KOPT-K1 (cell line): ENCODE data around the gene SLC27A1.

Experiments used
- H3K27ac ChIP-seq: fragments of 200-600 bp; sonication (generic); 2 replicates; pipeline ENCODE4 v1.5.1; 2016; ENCODE audit warnings: antibody characterized with exemption, mild to moderate bottlenecking, low read depth, low read length; ENCODE audit not compliant: poor library complexity, severe bottlenecking
- H3K36me3 ChIP-seq: fragments of 200-600 bp; sonication (generic); 2 replicates; pipeline ENCODE4 v1.5.1; 2017; ENCODE audit warnings: antibody characterized with exemption, mild to moderate bottlenecking, low read length, moderate library complexity; ENCODE audit not compliant: insufficient read depth
- H3K9me3 ChIP-seq: fragments of 200-600 bp; sonication (generic); 2 replicates; pipeline ENCODE4 v1.5.1; 2017; ENCODE audit warnings: antibody characterized with exemption, low read length, mild to moderate bottlenecking; ENCODE audit not compliant: insufficient read depth, poor library complexity, severe bottlenecking

SLC27A1 gene

DNA sequence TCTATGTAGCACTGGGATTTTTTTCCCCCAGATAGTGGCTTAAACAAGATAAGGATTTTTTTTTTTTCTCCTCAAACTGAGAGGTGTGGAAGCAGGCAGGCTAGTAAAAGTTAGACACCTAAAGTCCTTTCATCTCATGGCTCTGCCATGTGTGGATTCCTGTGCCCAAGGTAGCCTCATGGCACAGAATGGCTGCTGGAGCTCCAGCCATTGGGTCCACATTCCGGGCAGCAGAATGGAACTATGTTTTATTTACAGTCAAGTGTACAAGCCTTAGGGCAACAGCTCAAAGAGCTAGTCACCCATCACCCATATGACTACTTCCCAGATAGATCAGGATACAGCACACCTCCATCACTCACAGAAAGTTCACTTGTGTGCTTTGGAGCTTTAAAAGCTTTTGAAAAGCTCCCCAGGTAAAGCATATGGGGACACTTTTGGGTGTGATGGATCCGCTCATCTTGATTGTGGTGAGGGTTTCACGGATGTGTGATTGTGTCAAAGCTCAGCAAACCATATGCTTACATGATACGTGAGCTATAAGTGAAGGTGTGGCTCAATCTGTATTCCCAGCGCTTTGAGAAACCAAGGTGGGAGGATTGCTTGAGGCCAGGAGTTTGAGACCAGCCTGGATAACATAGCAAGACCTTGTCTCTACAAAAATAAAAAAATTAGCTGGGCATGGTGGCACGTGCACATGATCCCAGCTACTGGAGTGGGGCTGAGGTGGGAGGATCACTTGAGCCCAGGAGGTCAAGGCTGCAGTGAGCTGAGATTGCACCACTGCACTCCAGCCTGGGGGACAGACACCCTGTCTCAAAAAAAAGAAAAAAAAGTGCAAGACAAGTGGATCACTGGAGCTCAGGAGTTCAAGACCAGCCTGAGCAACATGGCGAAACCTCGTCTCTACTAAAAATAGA lies 59.2 kb downstream of the SLC27A1 start:
- H3K27ac ChIP-seq, result no peak overlapping the region
- no peaks in the 10 kb centered on the region for H3K36me3 ChIP-seq
- H3K9me3 ChIP-seq, result peaks cover 8% of the 10 kb centered on the region

DNA sequence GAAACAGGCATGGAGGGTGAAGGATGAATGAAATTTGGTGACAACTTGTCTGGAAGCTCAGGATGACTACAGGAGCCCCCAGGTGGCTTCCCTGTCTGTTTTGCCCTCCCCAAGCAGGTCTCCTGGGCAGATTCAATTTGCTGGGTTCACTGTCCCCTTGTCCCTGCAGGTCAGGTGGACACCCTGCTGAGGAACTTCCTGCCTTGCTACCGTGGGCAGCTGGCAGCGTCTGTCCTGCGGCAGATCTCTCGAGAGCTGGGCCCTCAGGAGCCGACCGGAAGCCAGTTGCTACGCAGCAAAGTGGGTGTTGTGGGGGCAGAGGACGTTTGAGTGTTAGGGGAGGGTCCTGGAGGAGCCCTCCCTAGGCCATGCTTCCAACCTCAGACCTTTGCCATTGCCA lies 60.3 kb downstream of the SLC27A1 start:
- no peak overlapping the region for H3K27ac ChIP-seq
- H3K36me3 ChIP-seq, result no peaks in the 10 kb centered on the region

GRCh38 chr19:17532116-17532515 lies 61.8 kb downstream of the SLC27A1 start:
- Histone ChIP-seq H3K36me3 (no peaks in the 10 kb centered on the region), H3K9me3 (peaks cover 8% of the 10 kb centered on the region), H3K27ac (no peak overlapping the region)

More for the DNA sequence above, 60.3 kb downstream of the SLC27A1 start:
- peaks cover 8% of the 10 kb centered on the region for H3K9me3 ChIP-seq

GRCh38 chr19:17532557-17532956 lies 62.2 kb downstream of the SLC27A1 start:
- H3K36me3 ChIP-seq, result no peaks in the 10 kb centered on the region
- H3K9me3 ChIP-seq, result peaks cover 8% of the 10 kb centered on the region
- H3K27ac ChIP-seq, result no peak overlapping the region

GRCh38 chr19:17534767-17535166 lies 64.4 kb downstream of the SLC27A1 start:
- H3K36me3 ChIP-seq, result no peaks in the 10 kb centered on the region
- no peaks in the 10 kb centered on the region for H3K9me3 ChIP-seq
- no peak overlapping the region for H3K27ac ChIP-seq

DNA sequence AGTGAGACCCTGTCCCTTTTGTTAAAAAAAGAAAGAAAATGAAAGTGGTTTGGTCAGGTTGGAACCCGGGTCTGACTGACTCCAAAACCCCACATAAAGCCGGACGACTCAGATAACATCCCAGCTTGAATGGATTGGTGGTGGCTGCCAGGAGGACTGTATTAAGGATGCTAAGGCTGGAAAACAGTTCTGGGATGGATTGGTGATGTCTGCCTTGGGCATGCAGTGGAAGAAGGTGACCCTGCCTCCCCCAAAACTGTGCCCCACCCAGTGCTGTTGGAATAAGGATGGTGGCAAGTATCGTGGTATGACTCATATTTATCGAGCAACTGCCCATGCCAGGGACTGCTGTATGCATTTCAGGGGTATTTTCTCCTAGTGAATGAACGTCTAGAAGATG lies 66.6 kb downstream of the SLC27A1 start:
- H3K36me3 ChIP-seq, result no peaks in the 10 kb centered on the region
- no peaks in the 10 kb centered on the region for H3K9me3 ChIP-seq
- no peak overlapping the region for H3K27ac ChIP-seq

DNA sequence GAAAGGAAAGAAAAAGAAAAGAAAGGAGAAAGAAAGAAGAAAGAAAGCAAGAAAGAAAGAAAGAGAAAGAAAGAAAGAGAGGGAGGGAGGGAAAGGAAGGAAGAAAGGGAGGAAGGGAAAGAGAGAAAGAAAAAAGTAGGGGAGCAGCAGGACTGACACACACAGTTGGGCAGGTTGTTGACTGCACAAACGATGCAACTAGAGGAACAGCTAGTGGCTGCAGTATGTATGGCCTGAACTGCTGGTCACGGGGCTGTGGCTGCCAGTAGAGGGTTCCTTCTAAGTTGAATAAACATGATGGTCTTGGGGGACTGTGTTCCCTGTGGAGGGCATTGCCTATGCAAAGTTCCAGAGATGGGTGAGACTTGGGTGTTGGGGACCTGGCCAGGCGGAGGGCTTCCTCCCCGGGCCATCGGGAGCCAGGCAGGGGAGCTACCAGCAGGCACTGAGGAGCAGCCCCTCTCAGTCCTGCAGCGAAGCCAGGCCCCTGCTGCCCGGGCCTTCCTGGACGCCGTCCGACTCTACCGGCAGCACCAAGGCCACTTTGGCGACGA lies 68.4 kb downstream of the SLC27A1 start:
- H3K27ac ChIP-seq, result no peak overlapping the region
- H3K36me3 ChIP-seq, result no peaks in the 10 kb centered on the region
- H3K9me3 ChIP-seq, result no peaks in the 10 kb centered on the region

DNA sequence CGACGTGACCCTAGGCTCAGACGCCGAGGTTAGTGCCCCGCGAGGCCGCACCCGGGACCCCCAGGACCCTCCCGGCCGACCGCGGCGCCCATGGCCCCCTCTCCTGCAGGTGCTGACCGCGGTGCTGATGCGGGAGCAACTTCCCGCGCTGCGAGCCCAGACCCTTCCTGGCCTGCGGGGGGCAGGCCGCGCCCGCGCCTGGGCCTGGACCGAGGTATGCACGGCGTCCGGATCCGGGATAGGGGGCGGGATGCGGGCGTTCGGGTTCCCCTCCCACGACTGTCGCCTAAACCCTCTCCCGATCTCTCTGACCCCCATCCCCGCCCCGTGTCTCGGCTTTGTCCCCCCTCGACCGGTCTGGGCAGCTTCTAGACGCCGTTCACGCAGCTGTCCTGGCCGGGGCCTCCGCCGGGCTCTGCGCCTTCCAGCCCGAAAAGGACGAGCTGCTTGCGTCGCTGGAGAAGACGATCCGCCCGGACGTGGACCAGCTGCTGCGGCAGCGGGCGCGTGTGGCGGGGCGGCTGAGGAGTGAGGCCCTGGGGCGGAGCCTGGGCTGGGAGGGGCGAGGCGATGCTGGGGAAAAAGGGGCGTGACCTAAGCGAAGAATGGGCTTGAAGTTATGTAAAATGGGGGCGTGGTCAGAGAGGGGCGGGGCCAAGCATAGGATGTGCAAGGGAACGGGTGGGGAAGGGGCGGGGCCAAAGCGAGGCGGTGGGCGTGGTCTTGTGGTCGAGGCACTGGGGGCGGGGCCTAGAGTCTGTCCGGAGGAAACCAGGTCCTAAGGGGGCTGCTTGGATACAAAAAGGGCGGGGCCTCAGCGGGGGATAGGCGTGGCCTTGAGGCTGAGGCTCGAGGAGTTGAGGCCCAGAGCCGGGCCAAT lies 69.2 kb downstream of the SLC27A1 start:
- Histone ChIP-seq H3K9me3 (no peaks in the 10 kb centered on the region), H3K27ac (peak overlapping the region; percentile 48), H3K36me3 (no peaks in the 10 kb centered on the region)

DNA sequence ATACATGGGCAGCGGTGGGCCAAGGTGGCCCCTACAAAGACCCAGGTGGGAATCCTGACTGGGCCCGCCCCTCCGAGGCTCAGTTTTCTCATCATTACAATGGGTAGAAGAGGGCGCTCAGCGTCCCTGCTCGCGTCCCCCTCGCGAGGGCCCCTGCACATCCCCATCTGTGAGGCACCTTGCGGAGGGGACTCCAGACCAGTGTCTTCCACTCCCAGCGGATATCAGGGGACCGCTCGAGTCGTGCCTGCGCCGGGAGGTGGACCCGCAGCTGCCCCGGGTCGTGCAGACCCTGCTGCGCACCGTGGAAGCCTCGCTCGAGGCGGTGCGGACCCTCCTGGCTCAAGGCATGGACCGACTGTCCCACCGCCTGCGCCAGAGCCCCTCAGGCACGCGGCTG lies 69.8 kb downstream of the SLC27A1 start:
- H3K27ac ChIP-seq, result no peak overlapping the region
- H3K36me3 ChIP-seq, result no peaks in the 10 kb centered on the region
- H3K9me3 ChIP-seq, result no peaks in the 10 kb centered on the region

DNA sequence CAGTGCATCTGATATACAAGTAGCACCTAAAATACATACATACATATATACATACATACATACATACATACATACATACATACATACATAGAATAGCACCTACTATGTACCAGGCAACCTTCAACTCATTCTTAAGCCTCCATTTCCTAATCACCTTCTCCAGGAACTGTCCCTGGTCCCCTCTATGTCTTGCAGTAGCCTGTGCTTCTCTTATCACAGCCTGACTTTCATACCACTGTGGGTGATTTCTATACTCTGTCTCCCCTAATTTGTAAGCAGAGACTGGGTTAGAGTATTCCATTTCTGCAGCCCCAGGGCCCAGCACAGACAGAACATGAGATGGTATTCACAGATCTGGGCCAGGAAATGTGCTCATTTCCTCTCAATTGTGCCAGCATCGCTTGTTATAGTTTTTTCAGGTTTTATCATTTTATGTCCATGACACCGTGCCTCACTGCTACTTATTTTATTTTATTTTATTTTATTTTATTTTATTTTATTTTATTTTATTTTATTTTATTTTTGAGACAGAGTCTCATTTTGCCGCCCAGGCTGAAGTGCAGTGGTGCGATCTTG lies 70.9 kb downstream of the SLC27A1 start:
- no peaks in the 10 kb centered on the region for H3K36me3 ChIP-seq
- H3K27ac ChIP-seq, result no peak overlapping the region
- H3K9me3 ChIP-seq, result no peaks in the 10 kb centered on the region

DNA sequence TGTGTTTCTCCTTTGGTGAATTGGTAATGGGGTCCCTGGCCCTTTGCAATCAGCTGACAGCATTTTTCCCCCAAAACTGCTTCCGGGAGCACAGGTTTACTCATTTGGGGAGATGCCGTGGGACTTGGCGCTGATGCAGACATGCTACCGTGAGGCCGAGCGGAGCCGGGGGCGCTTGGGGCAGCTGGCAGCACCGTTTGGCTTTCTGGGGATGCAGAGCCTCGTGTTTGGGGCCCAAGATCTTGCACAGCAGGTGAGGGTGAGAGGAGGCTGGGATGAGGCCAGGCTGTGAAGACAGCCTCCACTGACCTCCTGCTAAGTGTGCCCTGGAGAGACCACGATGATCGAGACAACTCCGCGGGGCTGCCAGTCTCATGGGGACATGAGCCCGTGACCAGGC lies 71.7 kb downstream of the SLC27A1 start:
- no peaks in the 10 kb centered on the region for H3K36me3 ChIP-seq
- H3K9me3 ChIP-seq, result no peaks in the 10 kb centered on the region
- H3K27ac ChIP-seq, result no peak overlapping the region

DNA sequence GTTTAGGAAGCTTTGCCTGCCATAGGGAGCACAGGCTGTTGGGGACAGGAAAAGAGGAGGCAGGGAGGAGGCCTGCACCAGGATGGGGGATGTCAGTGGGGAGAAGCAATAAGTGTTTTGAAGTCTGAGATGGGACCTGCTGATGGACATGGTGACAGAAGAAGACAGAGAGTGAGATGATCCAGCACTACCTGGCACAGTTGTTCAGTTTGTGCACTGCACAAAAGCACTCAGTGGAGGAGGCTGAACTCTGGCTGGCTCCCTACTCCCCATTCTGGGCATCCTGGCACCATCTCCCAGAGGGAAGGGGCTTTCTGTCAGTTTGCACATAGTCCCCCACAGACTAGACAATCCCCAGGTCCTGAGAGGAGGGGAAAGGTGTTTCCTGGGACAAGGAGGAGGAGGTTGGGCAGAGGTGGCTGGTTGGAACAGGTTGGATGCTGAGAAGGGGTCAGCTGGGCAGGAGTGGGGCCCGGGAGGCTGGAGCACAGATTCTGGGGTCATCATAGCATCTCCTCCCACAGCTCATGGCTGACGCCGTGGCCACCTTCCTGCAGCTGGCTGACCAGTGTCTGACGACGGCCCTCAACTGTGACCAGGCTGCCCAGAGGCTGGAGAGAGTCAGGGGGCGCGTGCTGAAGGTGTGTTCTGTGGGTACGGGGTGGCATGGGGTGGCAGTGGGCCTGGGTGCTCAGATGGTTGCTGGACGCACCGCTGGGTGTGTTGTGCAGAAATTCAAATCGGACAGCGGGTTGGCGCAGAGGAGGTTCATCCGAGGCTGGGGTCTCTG lies 72.7 kb downstream of the SLC27A1 start:
- Histone ChIP-seq H3K9me3 (no peaks in the 10 kb centered on the region), H3K36me3 (no peaks in the 10 kb centered on the region), H3K27ac (no peak overlapping the region)

DNA sequence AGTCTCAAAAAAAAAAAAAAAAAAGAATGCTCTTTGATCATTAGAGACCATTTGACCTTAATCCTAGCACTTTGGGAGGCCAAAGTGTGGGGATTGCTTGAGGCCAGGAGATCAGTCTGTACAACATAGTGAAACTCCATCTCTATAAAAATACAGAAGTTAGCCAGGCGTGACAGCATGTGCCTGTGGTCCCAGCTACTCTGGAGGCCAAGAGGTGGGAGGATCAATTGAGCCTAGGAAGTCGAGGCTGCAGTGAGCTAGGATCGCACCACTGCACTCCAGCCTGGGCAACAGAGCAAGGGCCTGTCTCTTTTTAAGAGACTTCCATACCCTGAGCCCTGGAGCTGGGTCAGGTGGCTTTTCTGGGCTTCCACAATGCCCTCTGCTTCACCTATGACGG lies 73.7 kb downstream of the SLC27A1 start:
- H3K27ac ChIP-seq, result no peak overlapping the region
- no peaks in the 10 kb centered on the region for H3K36me3 ChIP-seq
- no peaks in the 10 kb centered on the region for H3K9me3 ChIP-seq

DNA sequence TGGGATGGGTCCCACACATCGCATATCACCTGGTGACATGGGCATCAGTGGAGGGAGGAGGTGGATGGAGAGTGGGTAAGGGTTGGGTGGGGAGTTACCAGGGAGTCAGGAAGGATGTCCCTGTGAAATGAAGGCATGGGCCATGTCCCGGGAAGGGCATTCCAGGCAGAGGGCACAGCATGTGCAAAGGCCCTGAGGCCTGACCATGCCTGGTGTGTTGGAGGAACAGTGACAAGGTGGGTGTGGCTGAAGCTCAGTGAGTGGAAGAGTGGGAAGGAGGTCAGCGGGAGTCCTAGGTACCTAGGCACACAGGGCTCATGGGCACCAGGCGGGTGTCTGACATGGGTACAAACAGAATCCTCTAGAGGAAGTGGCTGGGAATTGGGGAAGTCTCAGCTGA lies 74.1 kb downstream of the SLC27A1 start:
- no peaks in the 10 kb centered on the region for H3K36me3 ChIP-seq
- no peak overlapping the region for H3K27ac ChIP-seq
- no peaks in the 10 kb centered on the region for H3K9me3 ChIP-seq
